ENCODE measurements around the gene ATAD3A. TPM values are rescaled to one million over a fixed set of nuclear protein-coding genes. Genes with fewer than 3 reads are reported as not detected.
A peak's percentile ranks its signal among the peaks of the same experiment; 100 is the strongest.
"Not testable (repeated sequence)": the region's sequence is repeated elsewhere in the genome, so short reads cannot be mapped to it uniquely, and the experiment has no call there.

ATAD3A gene
- polyA plus RNA-seq (ENCODE audit: insufficient read length in 10 of 10): 10 to 100 TPM; 10.2 to 21.1 (median 17.9) TPM
- long read RNA-seq, donor 1, transcript ATAD3A-203 (16 exons, 2,492 nt): major isoform, 8 of 8 reads
- long read RNA-seq, donor 1, partial matches to known transcripts: 0 of 8 reads
- long read RNA-seq, donor 1, other reads (novel, unspliced or antisense): 0 of 8 reads
- long read RNA-seq, donor 2, partial matches to known transcripts: 0 of 3 reads
- long read RNA-seq, donor 2, other reads (novel, unspliced or antisense): 0 of 3 reads
- long read RNA-seq, donor 3: 0 reads
- long read RNA-seq, donor 4, partial matches to known transcripts: 0 of 3 reads
- long read RNA-seq, donor 4, other reads (novel, unspliced or antisense): 0 of 3 reads
- long read RNA-seq, donor 5, partial matches to known transcripts: 0 of 2 reads
- long read RNA-seq, donor 5, other reads (novel, unspliced or antisense): 0 of 2 reads
- long read RNA-seq, donor 6: 0 reads
- long read RNA-seq, donor 7: 0 reads
- long read RNA-seq, donor 8, partial matches to known transcripts: 0 of 1 reads
- long read RNA-seq, donor 8, other reads (novel, unspliced or antisense): 0 of 1 reads
- long read RNA-seq, donor 9, partial matches to known transcripts: 0 of 1 reads
- long read RNA-seq, donor 9, other reads (novel, unspliced or antisense): 0 of 1 reads

DNA sequence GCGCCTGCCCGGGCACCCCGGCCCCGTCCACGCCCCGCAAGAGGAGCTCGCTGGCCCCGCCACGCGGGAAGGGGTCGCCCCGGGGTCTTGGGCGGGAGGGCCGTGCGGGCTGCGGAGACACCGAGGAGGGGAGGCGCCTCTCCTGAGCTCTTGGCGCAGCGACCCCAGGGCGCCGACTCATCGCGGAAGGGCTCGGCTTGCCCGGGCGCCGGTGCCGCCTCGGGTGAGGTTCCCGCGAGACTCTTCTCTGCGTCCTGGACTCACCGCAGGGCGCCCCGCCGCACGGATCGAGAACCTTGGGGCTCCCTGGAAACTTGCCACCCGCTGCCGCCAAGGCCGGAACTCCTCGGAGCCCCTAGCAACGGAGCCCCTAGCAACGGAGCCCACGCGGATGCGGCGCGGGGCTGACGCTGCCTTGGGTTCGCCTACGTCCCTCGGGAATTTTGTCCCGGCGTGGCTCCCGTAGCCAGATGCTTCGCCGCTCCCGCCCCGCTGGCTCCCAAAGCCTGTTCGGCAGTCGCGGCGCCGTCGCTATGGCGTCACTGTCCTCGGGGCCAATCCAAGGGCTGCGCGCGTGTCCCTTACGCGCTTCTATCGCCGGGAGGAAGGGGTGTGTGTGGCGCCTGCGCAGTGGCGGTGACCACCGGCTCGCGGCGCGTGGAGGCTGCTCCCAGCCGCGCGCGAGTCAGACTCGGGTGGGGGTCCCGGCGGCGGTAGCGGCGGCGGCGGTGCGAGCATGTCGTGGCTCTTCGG lies at the start of gene ATAD3A:
Gene ATAD3A (plus strand): TSS at position 630 of the 753 bp plus-strand sequence. CDS start 107 bp downstream, at position 737.
- peak; percentile 98 to 99 (median 98) for DNase-seq

DNA sequence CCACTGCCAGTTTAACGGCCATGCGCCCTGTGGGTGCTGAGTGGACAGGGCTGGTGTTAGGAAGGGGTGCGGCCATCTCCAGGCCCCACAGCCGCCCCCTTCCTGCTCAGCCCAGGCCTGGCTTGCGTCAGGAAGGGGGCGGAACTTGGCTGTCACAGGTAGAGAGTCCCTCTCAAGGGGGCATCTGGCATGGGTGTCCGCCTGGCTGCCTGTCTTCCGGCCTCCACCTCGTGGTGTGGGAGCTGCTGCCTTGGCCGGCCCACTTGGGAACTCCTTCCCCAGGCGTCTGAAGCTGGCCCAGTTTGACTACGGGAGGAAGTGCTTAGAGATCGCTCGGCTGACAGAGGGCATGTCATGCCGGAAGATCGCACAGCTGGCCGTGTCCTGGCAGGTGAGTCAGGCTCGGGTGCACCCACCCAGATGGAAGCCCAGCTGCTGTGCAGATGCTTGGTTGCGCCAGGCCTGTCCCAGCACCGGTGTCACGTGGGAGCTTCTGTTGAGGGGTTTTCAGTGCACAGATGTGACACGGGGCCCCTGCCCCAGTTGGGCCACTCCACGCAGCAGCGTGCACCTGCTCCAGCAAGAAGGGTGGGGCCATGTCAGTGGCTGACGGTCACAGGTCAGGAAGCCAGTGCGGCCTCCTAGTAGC lies 49.5 kb upstream of the ATAD3A start:
- peak in 1 of 3 donors; percentile 11 for DNase-seq

DNA sequence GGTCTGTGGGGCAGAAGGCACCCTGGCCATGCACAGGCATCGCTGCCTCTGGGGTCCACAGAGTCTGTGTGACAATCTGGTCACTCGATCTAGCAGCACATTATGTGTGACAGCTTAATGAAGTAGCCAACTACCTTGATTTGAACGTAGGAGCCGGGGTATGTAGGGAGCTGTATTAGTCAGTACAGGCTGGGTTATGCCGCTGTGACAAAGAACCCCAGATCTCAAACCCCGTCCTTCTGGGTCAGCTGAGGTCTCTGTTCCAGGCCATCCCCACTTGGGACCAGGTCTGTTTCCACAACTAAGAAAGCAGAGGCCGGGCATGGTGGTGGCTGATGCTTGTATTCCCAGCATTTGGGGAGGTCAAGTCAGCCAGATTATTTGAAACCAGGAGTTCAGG lies 48.6 kb upstream of the ATAD3A start:
- DNase-seq: no peak

DNA sequence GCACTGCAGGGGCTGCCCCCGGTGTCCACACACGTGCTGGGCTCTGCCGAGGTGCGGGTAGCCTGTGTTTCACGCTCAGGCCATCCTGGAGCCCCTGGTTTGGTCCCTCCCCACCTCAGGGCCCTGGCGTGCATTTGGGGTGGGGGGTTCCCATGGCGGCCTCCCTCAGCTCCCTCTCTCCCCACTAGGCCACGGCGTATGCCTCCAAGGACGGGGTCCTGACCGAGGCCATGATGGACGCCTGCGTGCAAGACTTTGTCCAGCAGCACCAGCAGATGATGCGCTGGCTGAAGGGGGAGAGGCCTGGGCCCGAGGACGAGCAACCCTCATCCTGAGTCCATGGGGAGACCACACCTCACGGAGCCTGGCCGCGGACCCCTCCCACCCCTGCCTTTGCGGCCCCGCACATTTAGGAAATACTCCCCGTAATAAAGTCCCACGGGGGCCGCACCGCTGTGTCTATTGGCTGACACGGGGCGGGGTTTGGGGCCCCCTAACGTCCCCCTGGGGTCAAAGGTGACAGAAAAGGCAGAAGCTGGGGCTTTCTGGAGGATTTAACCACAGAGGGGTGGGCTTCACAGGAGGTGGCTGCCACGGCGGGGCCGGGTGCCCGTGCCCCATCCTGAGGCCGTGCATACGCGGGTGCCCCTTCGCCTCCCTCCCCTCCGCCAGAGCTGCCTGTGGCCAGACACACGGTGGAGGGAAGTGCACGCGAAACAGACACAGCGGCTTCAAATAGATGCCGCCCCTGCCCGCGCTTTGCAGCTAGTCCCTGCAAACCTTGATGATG lies 43.6 kb upstream of the ATAD3A start:
- not testable (repeated sequence) for DNase-seq

DNA sequence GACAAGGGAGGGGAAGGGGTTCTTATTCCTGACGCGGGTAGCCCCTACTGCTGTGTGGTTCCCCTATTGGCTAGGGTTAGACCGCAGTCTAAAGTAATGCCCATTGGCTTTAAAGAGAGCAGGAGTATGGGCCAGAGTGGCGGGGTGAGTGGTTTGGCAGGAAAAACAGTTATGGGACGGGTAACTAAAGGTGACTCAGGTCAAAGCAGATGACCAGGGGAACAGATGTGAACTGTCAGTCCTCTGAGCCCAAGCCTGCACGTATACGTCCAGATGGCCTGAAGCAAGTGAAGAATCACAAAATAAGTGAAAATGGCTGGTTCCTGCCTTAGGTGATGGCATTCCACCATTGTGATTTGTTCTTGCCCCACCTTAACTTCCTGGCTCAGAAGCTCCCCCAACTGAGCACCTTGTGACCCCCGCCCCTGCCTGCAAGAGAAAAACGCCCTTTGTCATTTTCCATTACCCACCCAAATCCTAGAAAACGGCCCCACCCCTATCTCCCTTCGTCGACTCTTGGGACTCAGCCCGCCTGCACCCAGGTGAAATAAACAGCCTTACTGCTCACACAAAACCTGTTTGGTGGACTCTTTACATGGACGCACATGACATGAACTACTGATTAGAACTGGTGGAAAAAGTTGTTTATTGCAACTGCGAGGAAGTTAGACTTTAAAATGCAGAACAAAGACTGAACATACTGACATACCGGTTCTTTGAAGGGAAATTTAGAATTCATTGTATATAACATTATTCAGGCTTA lies 41.2 kb upstream of the ATAD3A start:
- DNase-seq: no peak

DNA sequence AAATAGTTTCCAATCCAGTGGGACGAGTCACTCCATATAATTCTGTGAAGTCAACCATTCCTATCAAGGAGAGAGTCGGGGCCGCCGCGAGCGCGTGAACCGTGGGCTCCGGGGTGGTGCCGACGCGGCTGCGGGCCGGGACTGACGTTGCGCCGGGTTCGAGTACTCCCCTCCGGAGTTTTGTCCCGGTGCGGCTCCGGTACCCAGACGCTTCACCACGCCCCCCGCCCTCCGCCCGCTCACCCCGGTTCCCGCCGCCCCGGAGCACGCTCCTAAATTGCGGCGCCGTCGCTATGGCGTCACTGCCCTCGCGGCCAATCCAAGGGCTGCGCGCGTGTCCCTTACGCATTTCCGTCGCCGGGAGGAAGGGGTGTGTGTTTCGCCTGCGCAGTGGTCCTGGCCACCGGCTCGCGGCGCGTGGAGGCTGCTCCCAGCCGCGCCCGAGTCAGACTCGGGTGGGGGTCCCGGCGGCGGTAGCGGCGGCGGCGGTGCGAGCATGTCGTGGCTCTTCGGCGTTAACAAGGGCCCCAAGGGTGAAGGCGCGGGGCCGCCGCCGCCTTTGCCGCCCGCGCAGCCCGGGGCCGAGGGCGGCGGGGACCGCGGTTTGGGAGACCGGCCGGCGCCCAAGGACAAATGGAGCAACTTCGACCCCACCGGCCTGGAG lies 40.4 kb upstream of the ATAD3A start, which contains the start of gene ATAD3B:
Gene ATAD3B (plus strand): TSS at position 377 of the 664 bp plus-strand sequence. CDS start 120 bp downstream, at position 497.
- DNase-seq: peak; percentile 92 to 98 (median 96)

DNA sequence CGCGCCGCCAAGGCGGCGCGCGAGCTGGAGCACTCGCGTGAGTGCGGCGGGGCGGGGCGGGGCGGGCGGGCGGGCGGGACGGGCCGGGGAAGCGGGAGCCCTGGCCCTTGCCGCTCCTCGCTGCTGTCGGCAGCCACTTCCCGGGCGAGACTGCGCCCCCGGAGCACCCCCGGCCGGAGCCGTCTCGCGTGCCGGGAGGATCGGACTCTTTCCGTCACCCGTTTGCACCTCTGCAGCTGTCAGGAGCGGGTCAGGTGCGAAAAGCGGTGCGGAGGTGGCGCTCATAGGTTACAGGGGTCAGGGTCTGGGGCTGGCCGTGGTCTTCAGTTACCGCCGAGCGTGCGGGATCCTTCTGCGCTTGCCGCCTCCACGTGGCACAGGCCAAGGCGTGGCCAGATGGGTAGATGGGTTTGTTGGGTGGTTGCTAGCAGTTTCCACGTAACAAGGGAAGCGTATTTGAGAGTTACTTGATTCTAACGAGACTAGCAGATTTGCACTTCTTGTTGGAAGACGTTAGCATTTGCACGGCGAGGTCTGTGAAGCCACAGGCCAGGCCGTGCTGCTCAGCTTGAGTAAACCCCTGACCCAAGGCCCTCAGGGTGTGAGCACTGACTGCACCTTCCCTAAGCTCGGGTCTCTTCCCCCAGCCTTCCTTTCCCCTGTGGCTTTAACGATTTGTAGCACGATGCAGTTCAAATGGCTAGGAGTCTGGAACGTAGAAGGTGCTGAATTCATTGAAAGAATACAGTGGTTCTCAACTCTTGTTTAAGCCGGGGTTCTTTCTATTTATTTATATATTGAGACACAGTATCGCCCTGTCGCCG lies 39.7 kb upstream of the ATAD3A start:
- not testable (repeated sequence) for DNase-seq

DNA sequence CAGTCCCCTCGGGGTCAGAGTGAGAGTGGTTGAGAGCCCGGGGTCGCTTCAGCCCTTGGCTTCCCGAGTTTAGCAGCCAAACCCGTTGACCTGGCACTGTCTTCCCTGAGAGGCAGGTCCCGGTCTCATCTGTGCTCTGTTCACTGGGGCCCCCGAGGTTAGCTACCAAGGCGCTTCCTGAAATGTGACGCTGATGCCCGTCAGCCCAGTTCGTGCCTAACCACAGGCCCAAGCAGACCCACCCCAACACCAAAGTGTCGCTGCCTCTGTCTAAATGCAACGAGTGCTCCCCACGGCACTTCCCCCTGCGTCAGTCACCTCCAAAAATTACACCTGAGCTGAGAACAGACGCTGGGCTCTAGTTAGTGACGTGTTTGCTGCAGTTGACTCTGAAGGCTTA lies 36.0 kb upstream of the ATAD3A start:
- DNase-seq: not testable (repeated sequence)

DNA sequence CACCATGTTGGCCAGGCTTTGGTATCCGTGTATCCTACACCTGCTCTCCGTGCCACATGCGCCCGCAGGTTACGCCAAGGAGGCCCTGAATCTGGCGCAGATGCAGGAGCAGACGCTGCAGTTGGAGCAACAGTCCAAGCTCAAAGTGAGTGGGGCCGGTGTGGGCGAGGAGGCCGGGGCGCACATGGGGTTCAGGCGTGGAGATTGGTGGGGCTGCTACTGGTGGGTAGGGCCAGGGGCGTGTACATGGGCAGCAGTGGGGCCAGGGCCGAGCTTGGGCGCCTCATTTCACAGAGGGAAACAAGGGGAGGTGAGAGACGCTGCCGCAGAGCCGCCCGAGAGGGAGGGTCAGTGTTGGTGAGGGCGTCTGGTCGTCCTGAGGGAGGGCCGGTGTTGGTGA lies 34.8 kb upstream of the ATAD3A start:
- DNase-seq: no peak

DNA sequence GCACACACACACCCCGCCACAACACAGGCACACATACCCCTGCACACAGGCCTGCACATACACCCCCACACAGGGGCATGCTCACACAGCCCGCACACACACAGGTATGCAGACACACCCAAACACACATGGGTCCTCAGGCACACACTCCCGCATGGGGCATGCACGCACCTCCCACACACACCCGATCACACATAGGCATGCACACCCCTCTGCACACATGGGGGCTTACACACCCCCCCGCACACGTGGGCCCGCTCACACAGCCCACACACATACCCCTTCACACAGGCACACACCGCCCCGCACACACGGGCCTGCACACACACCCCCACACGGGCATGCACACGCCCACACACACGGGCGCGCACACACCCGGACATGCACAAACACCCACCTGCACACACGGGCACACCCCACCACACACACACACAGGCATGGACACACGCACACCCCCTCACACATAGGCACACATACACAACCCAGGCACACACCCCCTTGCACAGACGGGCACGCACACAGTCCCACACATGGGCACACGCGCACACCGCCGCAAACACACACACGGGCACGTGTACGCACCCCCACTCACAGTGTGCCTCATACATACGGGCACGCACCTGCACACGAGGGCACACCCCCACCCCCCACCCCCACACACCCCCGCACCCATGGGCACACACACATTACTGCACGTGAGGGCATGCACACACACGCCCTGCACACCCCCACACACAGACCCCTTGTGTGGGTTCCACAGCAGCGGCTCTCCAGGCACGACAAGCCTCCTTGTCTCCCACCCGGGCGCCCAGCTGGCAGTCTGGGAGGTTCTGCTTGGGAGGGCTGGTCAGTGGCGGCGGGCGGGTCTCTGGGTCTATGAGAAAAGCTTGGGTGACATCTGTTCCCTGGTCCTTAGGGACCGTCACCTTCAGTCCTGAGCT lies 32.1 kb upstream of the ATAD3A start:
- no peak for DNase-seq

DNA sequence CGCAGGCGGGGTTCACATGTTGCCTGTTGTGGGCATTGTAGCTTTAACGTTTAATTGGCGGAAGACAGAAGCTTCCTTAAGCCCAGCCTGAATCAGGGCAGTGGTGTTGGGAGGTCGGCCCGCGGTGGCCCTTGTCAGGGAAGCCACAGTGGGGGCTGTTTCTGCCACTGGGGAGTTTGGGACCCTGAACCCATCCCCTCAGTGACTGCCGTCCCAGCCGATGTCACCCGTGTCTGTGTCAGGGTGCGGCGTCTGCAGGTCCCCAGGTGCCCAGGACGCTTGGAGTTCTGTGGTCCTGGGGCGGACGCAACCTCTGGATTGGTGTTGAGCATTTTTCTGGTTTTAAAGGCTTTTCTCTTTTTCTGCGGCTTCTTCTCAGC lies 31.5 kb upstream of the ATAD3A start:
- not testable (repeated sequence) for DNase-seq

DNA sequence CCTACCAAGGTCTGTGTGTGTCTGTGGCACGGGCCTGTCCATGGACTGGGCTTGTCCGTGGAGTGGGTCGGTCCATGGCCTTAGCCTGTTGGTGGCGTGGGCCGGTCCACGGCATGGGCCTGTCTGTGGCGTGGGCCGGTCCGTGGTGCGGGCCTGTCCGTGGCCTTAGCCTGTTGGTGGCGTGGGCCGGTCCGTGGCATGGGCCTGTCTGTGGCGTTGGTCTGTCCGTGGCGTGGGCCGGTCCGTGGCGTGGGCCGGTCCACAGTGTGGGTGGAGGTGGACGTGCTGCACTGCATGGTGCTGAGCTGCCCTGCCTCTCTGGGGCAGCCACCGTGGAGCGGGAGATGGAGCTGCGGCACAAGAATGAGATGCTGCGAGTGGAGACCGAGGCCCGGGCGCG lies 30.2 kb upstream of the ATAD3A start:
- DNase-seq: not testable (repeated sequence)

DNA sequence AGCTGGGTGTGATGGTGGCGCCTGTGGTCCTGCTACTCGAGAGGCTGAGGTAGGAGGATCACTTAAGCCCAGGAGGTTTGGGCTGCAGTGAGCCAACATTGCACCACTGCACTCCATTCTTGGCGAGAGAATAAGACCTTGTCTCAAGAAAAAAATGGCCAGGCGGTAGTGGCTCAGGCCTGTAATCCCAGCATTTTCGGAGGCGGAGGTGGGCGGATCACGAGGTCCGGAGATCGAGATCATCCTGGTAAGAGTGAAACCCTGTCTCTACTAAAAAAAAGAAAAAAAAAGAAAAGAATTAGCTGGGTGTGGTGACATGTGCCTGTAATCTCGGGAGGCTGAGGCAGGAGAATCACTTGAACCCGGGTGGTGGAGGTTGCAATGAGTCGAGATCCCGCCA lies 29.1 kb upstream of the ATAD3A start:
- no peak for DNase-seq

DNA sequence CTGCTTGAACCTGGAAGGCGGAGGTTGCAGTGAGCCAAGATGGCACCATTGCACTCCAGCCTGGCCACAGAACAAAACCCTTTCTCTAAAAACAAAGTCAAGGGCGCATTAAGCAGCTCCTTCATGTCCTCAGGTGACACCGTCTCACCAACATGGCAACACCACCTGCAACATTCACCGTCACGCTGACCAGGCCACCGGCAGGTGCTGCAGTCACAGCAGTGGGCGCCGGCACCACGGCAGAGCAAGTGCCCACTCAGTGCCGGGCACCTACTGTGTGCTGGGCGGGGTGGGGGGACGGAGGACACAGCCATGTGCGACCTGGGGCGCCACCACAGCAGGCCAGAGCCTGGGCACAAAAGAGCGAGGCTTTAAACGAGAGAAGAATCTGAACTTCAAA lies 28.2 kb upstream of the ATAD3A start:
- no peak for DNase-seq

DNA sequence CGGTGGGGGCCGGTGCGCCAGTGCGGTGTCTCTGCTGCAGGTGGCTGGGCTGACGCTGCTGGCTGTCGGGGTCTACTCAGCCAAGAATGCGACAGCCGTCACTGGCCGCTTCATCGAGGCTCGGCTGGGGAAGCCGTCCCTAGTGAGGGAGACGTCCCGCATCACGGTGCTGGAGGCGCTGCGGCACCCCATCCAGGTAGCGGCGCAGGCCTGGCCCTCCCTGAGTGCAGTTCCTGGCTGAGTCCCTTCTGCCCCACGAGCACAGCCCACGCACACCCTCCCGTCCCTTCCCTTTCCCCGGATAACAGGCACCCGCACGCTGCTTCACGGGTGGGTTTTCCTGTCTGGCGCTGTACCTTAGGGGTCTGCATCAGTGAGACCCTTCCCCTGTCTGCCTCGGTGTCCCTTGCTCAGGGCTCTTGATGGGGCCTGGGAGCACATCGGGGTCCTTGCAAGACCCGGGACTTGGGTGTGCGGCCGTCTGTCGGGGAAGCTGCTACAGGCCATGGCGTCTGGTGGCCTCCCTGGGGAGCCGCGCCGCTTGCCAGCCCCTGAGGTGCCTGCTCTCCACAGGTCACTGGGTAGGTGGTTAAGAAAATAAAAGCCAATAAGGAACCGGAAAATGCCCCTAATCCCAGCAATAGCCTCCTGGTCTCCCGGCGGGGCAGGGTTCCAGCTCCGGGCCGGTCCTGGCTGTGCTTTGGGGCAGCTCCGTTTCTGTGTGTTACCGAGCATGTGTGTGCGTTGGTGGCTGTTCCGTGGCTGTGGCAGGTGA lies 26.8 kb upstream of the ATAD3A start:
- DNase-seq: not testable (repeated sequence)

DNA sequence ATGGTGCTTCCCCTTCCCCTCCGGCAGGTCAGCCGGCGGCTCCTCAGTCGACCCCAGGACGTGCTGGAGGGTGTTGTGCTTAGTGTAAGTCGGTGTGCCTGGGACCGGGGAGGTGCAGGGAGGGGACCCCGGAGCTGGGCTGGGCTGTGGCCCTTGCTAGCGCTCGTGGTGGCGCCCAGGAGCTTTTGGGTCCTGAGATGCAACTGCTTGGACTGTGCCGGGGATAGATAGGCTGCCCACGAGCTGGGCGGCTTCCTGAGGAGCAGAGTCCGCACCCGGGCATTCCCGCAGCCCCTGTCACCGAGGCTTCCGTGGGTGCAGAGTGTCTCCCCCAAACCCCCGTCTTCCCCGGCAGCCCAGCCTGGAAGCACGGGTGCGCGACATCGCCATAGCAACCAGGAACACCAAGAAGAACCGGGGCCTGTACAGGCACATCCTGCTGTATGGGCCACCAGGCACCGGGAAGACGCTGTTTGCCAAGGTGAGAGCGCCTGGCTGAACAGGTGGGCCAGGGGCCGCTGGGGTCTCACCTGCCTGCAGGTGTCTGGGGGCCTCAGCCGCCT lies 26.1 kb upstream of the ATAD3A start:
- not testable (repeated sequence) for DNase-seq
